Naive thymus-derived CD4-positive, alpha-beta T cell (primary cell): ENCODE measurements around the gene ARHGEF33. TPM values are rescaled to one million over a fixed set of nuclear protein-coding genes. Genes with fewer than 3 reads are reported as not detected.

Experiments
- ATAC-seq: fragments of 150-1000 bp; cut with Tn5 transposase; 2 replicates; pipeline ENCODE4 v1.10.0; 2021; ENCODE audit warnings: mild to moderate bottlenecking, moderate library complexity
- CTCF ChIA-PET: fragments of 350-600 bp; sonication (Branson Sonifier 250); formaldehyde crosslinking; loops from one replicate; lab custom pipeline; 2021; ENCODE audit warnings: antibody characterized with exemption; lab: Charles Lee
- POLR2A ChIA-PET: fragments of 350-600 bp; sonication (Branson Sonifier 250); formaldehyde crosslinking; loops from one replicate; lab custom pipeline; 2021; ENCODE audit warnings: antibody characterized with exemption, inconsistent platforms; lab: Charles Lee
- DNase-seq, 9 donors: peaks; one replicate each; pipeline versions ENCODE4 v3.0.0 to v3.0.0-alpha.2; 2020 to 2022; ENCODE audit warnings: mixed read lengths in 1 of 9
- H3K27ac ChIP-seq: one replicate; pipeline ENCODE4 v1.7.0; 2013; ENCODE audit warnings: mild to moderate bottlenecking, low read depth, low read length, moderate library complexity
- H3K27me3 ChIP-seq, 2 donors: one replicate each; pipeline ENCODE4 v1.7.0; 2013; ENCODE audit warnings: low read length in 2 of 2, mild to moderate bottlenecking in 2 of 2, moderate library complexity in 2 of 2; ENCODE audit not compliant: control insufficient read depth in 2 of 2, insufficient read depth in 2 of 2
- H3K36me3 ChIP-seq, 3 experiments: 1 replicate in 2 of 3; 2 replicates in 1 of 3; pipeline ENCODE4 v1.7.0; 2013; ENCODE audit warnings: low read length in 3 of 3, mild to moderate bottlenecking in 3 of 3, moderate library complexity in 1 of 3; ENCODE audit not compliant: insufficient read depth in 3 of 3, control insufficient read depth in 2 of 3
- H3K4me1 ChIP-seq, 2 donors: one replicate each; pipeline ENCODE4 v1.7.0; 2013; ENCODE audit warnings: low read length in 2 of 2, mild to moderate bottlenecking in 2 of 2, moderate library complexity in 1 of 2; ENCODE audit not compliant: control insufficient read depth in 2 of 2, insufficient read depth in 2 of 2
- H3K4me3 ChIP-seq: 2 replicates; pipeline ENCODE4 v1.7.0; 2013; ENCODE audit warnings: mild to moderate bottlenecking, low read length
- H3K9me3 ChIP-seq, 3 experiments: 1 replicate in 2 of 3; 2 replicates in 1 of 3; pipeline ENCODE4 v1.7.0; 2013; ENCODE audit warnings: low read length in 3 of 3; ENCODE audit not compliant: control insufficient read depth in 2 of 3
- H3K27ac Mint-ChIP-seq, 9 donors: one replicate each; pipeline ENCODE4 v1.8.0; 2020 to 2022; ENCODE audit warnings: mixed read lengths in 9 of 9, mild to moderate bottlenecking in 8 of 9, moderate library complexity in 5 of 9, inconsistent platforms in 2 of 9
- H3K27me3 Mint-ChIP-seq, 5 donors: one replicate each; pipeline ENCODE4 v1.8.0; 2021 to 2022; ENCODE audit warnings: mixed read lengths in 5 of 5, mild to moderate bottlenecking in 1 of 5
- H3K36me3 Mint-ChIP-seq, 5 donors: one replicate each; pipeline ENCODE4 v1.8.0; 2020 to 2022; ENCODE audit warnings: mixed read lengths in 5 of 5, mild to moderate bottlenecking in 3 of 5, inconsistent platforms in 1 of 5
- H3K4me1 Mint-ChIP-seq, 7 donors: one replicate each; pipeline ENCODE4 v1.8.0; 2020 to 2022; ENCODE audit warnings: mixed read lengths in 7 of 7, mild to moderate bottlenecking in 3 of 7, inconsistent platforms in 1 of 7
- H3K4me3 Mint-ChIP-seq, 10 donors: one replicate each; pipeline ENCODE4 v1.8.0; 2020 to 2022; ENCODE audit warnings: mild to moderate bottlenecking in 10 of 10, mixed read lengths in 10 of 10, moderate library complexity in 6 of 10, inconsistent platforms in 2 of 10
- H3K9me3 Mint-ChIP-seq, 11 donors: one replicate each; pipeline ENCODE4 v1.8.0; 2020 to 2022; ENCODE audit warnings: mixed read lengths in 11 of 11, mild to moderate bottlenecking in 4 of 11, inconsistent platforms in 1 of 11, moderate library complexity in 1 of 11
- intact Hi-C, 2 donors: fragments of 100-400 bp; cut with micrococcal nuclease; formaldehyde crosslinking; loops; one replicate each; pipeline ENCODE4 v1.15.1; 2023
- polyA plus RNA-seq, 2 donors: library from polyadenylated mRNA; unstranded; fragments of 300-500 nt; fragmentation: Illumina TruSeq; gene quantifications; one replicate each; pipeline ENCODE4 v1.2.3, GENCODE V29; 2021
- total RNA-seq, 6 experiments: library from RNA in 5 of 6; stranded (reverse) in 5 of 6; gene quantifications; 1 replicate in 5 of 6; 2 replicates in 1 of 6; pipeline ENCODE4 v1.2.3 and lab custom pipeline; 2021 to 2026

Gene ARHGEF33
- total RNA-seq (under 1 TPM in 3 of 5 experiments, not detected in 2; 0.11 to 0.84 (median 0.69) TPM), polyA plus RNA-seq (not detected), total RNA-seq (lab: John Stamatoyannopoulos, UW) (not detected)

GRCh38 chr2:38889575-38889974, at the start of gene ARHGEF33:
ARHGEF33 (plus strand) TSS chr2:38889875; CDS start chr2:38919448, 29,573 bp downstream.
- intact Hi-C loops, result no loop called here
- CTCF ChIA-PET, result no interaction called here

GRCh38 chr2:38850045-38850444, 39.6 kb upstream of the ARHGEF33 start:
- H3K27me3 ChIP-seq, result no peaks in the 10 kb centered on the region
- H3K27ac Mint-ChIP-seq, result no peak overlapping the region
- no peaks in the 10 kb centered on the region for H3K9me3 ChIP-seq
- H3K4me3 Mint-ChIP-seq, result no peak overlapping the region
- POLR2A ChIA-PET, result interaction anchor here (0.9 kb wide), 1 partner anchor 9 kb away, joined by 3 read pairs; no protein-coding TSS in a partner anchor
- no peaks in the 10 kb centered on the region for H3K27me3 Mint-ChIP-seq
- DNase-seq (no peak), ATAC-seq (no peak)
- CTCF ChIA-PET, result no interaction called here
- intact Hi-C loops, result no loop called here
- no peaks in the 10 kb centered on the region for H3K9me3 Mint-ChIP-seq
- peaks cover 0 to 3% (median 0%) of the 10 kb centered on the region in 7 donors for H3K4me1 Mint-ChIP-seq
- no peaks in the 10 kb centered on the region for H3K4me1 ChIP-seq
- no peak overlapping the region for H3K27ac ChIP-seq
- no peak overlapping the region for H3K4me3 ChIP-seq
- peaks cover 8 to 70% (median 30%) of the 10 kb centered on the region in 5 donors for H3K36me3 Mint-ChIP-seq
- H3K36me3 ChIP-seq, result peaks cover 4 to 30% (median 8%) of the 10 kb centered on the region in 3 experiments

More at GRCh38 chr2:38889575-38889974, at the start of gene ARHGEF33:
- no peak within 1 kb of the TSS for H3K27ac Mint-ChIP-seq
- Histone ChIP-seq H3K27me3 (no peaks in the 10 kb centered on the region), H3K4me1 (no peaks in the 10 kb centered on the region), H3K9me3 (no peaks in the 10 kb centered on the region), H3K4me3 (no peak within 1 kb of the TSS), H3K27ac (no peak within 1 kb of the TSS), H3K36me3 (no peaks in the 10 kb centered on the region)
- no peak within 1 kb of the TSS for H3K4me3 Mint-ChIP-seq
- no peak for ATAC-seq
- POLR2A ChIA-PET, result interaction anchor here (0.8 kb wide), 1 partner anchor 26 kb away, joined by 3 read pairs; no protein-coding TSS in a partner anchor
- no peaks in the 10 kb centered on the region for H3K9me3 Mint-ChIP-seq
- no peaks in the 10 kb centered on the region for H3K4me1 Mint-ChIP-seq
- H3K27me3 Mint-ChIP-seq, result peaks cover 0 to 13% (median 0%) of the 10 kb centered on the region in 5 donors
- H3K36me3 Mint-ChIP-seq, result peaks cover 0 to 4% (median 0%) of the 10 kb centered on the region in 5 donors
- DNase-seq, result no peak

- H3K27me3 ChIP-seq, result no peaks in the 10 kb centered on the region
- no peaks in the 10 kb centered on the region for H3K9me3 ChIP-seq
- no peak overlapping the region for H3K4me3 ChIP-seq
- H3K4me1 ChIP-seq, result no peaks in the 10 kb centered on the region
- H3K4me3 Mint-ChIP-seq, result no peak overlapping the region
- H3K9me3 Mint-ChIP-seq, result no peaks in the 10 kb centered on the region
- H3K4me1 Mint-ChIP-seq, result no peaks in the 10 kb centered on the region
- CTCF ChIA-PET, result no interaction called here
- DNase-seq, result no peak
- peaks cover 11 to 33% (median 14%) of the 10 kb centered on the region in 3 experiments for H3K36me3 ChIP-seq
- intact Hi-C loops, result no loop called here
- H3K36me3 Mint-ChIP-seq, result peaks cover 11 to 58% (median 41%) of the 10 kb centered on the region in 5 donors
- H3K27ac Mint-ChIP-seq, result no peak overlapping the region
- no peaks in the 10 kb centered on the region for H3K27me3 Mint-ChIP-seq
- no peak for ATAC-seq
- POLR2A ChIA-PET, result no interaction called here
- H3K27ac ChIP-seq, result no peak overlapping the region
Measured at GRCh38 chr2:38856165-38856564, 33.5 kb upstream of the ARHGEF33 start.

- H3K4me1 Mint-ChIP-seq, result peaks cover 0 to 6% (median 0%) of the 10 kb centered on the region in 7 donors
- H3K27ac ChIP-seq, result no peak overlapping the region
- DNase-seq, result no peak
- no peak overlapping the region for H3K4me3 Mint-ChIP-seq
- no peak for ATAC-seq
- H3K4me3 ChIP-seq, result no peak overlapping the region
- H3K9me3 ChIP-seq, result no peaks in the 10 kb centered on the region
- peaks cover 6 to 32% (median 19%) of the 10 kb centered on the region in 3 experiments for H3K36me3 ChIP-seq
- H3K27me3 Mint-ChIP-seq, result no peaks in the 10 kb centered on the region
- H3K27ac Mint-ChIP-seq, result no peak overlapping the region
- no peaks in the 10 kb centered on the region for H3K27me3 ChIP-seq
- intact Hi-C loops, result no loop called here
- POLR2A ChIA-PET, result no interaction called here
- H3K36me3 Mint-ChIP-seq, result peaks cover 13 to 67% (median 58%) of the 10 kb centered on the region in 5 donors
- CTCF ChIA-PET, result no interaction called here
- H3K9me3 Mint-ChIP-seq, result no peaks in the 10 kb centered on the region
- H3K4me1 ChIP-seq, result no peaks in the 10 kb centered on the region
Measured at GRCh38 chr2:38862476-38862875, 27.2 kb upstream of the ARHGEF33 start.

DNA sequence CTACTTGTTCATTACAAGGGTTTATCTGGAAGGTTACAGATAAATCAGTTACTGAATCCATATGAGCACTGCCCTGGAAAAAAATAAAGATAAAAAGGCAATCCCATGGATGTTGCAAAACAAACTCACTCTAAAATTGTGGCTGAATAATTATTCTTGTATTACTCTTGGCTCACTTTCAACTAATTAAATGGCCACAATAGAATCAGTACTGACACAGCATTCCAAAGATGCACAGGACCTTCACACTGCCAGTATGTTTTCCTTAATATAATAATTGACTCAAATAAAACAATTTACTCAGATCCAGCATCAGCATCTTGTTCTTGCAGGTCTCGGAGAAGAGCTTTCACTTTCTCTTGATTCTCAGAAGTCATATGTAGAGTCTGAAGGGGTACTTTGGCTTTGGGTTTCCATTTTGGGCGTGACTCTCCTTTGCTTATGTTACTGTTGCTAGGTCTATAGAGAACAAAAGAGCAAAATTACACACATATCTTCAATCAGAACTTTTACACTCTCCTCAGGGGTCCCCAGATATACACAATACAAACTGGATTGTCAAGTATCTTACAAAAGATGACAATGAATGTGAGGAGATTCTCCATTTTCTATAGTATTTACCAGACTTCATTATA, 26.5 kb upstream of the ARHGEF33 start:
- intact Hi-C loops, result no loop called here
- peaks cover 18 to 71% (median 62%) of the 10 kb centered on the region in 5 donors for H3K36me3 Mint-ChIP-seq
- H3K27ac Mint-ChIP-seq, result peak overlapping the region in 1 of 9 donors; percentile 26
- DNase-seq (no peak), ATAC-seq (no peak)
- H3K9me3 Mint-ChIP-seq, result no peaks in the 10 kb centered on the region
- H3K27ac ChIP-seq, result no peak overlapping the region
- no peak overlapping the region for H3K4me3 Mint-ChIP-seq
- no peaks in the 10 kb centered on the region for H3K9me3 ChIP-seq
- ChIA-PET POLR2A (no interaction called here), CTCF (no interaction called here)
- no peaks in the 10 kb centered on the region for H3K4me1 ChIP-seq
- H3K27me3 Mint-ChIP-seq, result no peaks in the 10 kb centered on the region
- H3K36me3 ChIP-seq, result peaks cover 6 to 32% (median 19%) of the 10 kb centered on the region in 3 experiments
- peaks cover 0 to 6% (median 0%) of the 10 kb centered on the region in 7 donors for H3K4me1 Mint-ChIP-seq
- no peaks in the 10 kb centered on the region for H3K27me3 ChIP-seq
- no peak overlapping the region for H3K4me3 ChIP-seq

DNA sequence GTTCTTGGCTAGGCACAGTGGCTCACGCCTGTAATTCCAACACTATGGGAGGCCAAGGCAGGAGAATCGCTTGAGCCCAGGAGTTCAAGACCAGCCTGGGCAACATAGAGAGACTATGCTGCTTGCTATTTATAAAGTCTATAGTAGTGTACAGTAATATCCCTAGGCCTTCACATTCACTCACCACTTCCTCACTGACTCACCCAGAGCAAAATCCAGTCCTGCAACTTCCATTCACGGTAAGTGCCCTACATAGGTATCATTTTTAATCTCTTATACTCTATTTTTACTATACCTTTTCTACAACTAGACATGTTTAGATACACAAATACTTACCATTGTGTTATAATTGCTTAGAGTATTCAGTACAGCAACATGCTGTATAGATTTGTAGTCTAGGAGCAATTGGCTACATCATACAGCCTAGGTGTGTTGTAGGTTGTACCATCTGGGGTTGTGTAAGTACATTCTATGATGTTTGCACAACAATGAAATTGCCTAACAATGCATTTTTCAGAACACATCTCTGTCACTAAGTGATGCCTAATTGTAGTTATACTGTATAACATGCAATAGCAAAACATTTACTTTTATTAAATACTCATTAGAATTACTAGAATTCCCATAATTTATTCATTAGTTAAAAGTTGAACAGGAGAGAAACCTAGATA, 22.8 kb upstream of the ARHGEF33 start:
- DNase-seq (no peak), ATAC-seq (no peak)
- H3K27ac Mint-ChIP-seq, result no peak overlapping the region
- ChIA-PET CTCF (no interaction called here), POLR2A (no interaction called here)
- peaks cover 0 to 19% (median 14%) of the 10 kb centered on the region in 3 experiments for H3K36me3 ChIP-seq
- no peak overlapping the region for H3K4me3 ChIP-seq
- H3K4me3 Mint-ChIP-seq, result no peak overlapping the region
- no peak overlapping the region for H3K27ac ChIP-seq
- peaks cover 0 to 4% (median 0%) of the 10 kb centered on the region in 3 experiments for H3K9me3 ChIP-seq
- no peaks in the 10 kb centered on the region for H3K27me3 ChIP-seq
- peaks cover 5 to 22% (median 10%) of the 10 kb centered on the region in 11 donors for H3K9me3 Mint-ChIP-seq
- H3K4me1 Mint-ChIP-seq, result peaks cover 0 to 14% (median 6%) of the 10 kb centered on the region in 7 donors
- H3K36me3 Mint-ChIP-seq, result peaks cover 18 to 67% (median 53%) of the 10 kb centered on the region in 5 donors
- no peaks in the 10 kb centered on the region for H3K27me3 Mint-ChIP-seq
- intact Hi-C loops, result no loop called here
- no peaks in the 10 kb centered on the region for H3K4me1 ChIP-seq
